HCT116 (cell line): Measurements from ENCODE around the gene CTXN2. TPM values are rescaled to one million over a fixed set of nuclear protein-coding genes. Genes with fewer than 3 reads are reported as not detected.

Source experiments
- ATAC-seq: fragments of 200-7000 bp; cut with Tn5 transposase; 2 replicates; pipeline ENCODE4 v1.9.1; 2020; ENCODE audit warnings: mild to moderate bottlenecking, moderate library complexity
- BruUV-seq: library from RNA; stranded (reverse); fragments of 400-500 nt; replicated peaks from 2 replicates; lab custom pipeline; 2021; lab: Mats Ljungman, UMichigan
- CTCF ChIA-PET: fragments of 300-600 bp; sonication (Branson Sonifier 250); formaldehyde crosslinking; loops from one replicate; lab custom pipeline; 2021; ENCODE audit warnings: antibody characterized with exemption; lab: Charles Lee
- POLR2A ChIA-PET: fragments of 300-600, 350-600 bp; sonication (Branson Sonifier 250); formaldehyde crosslinking; loops from one replicate; lab custom pipeline; 2021; ENCODE audit warnings: antibody characterized with exemption; lab: Charles Lee
- RAD21 ChIA-PET, 2 experiments: fragments of 300-600 bp; sonication (Branson Sonifier 250); formaldehyde crosslinking; loops; one replicate each; lab custom pipeline; 2023; ENCODE audit warnings: low total read pairs in 2 of 2; ENCODE audit not compliant: uncharacterized antibody in 2 of 2, unreplicated experiment in 2 of 2, low non-redundant PET in 1 of 2; lab: Charles Lee
- DNase-seq: peaks from one replicate; pipeline ENCODE4 v3.0.0-alpha.2; 2010; ENCODE audit warnings: low read depth, low spot score
- H2AFZ ChIP-seq: fragments of 200-600 bp; shearing (Covaris generic), sonication (generic); 2 replicates; pipeline ENCODE4 v1.6.1; 2017; ENCODE audit warnings: low read depth, mixed run types, mixed read lengths, antibody characterized with exemption, low read length; ENCODE audit not compliant: poor library complexity, severe bottlenecking
- H3K27ac ChIP-seq: 2 replicates; pipeline ENCODE4 v1.5.1; 2012; ENCODE audit warnings: low read depth, low read length
- H3K27me3 ChIP-seq: fragments of 200-600 bp; sonication (generic); 2 replicates; pipeline ENCODE4 v1.6.1; 2016; ENCODE audit warnings: mixed run types, low read length, mixed read lengths; ENCODE audit not compliant: insufficient read depth
- H3K36me3 ChIP-seq, 2 experiments: fragments of 200-500 bp in 1 of 2; fragments of 200-600 bp in 1 of 2; sonication (Bioruptor generic) in 1 of 2; sonication (generic) in 1 of 2; 2 replicates each; pipeline versions ENCODE4 v1.5.1 to v1.6.1; 2014 to 2016; ENCODE audit warnings: low read length in 2 of 2, inconsistent platforms in 1 of 2, mixed read lengths in 1 of 2, mixed run types in 1 of 2; ENCODE audit not compliant: insufficient read depth in 2 of 2, control insufficient read depth in 1 of 2
- H3K4me1 ChIP-seq, 2 experiments: fragments of 200-600 bp in 1 of 2; sonication (generic) in 1 of 2; 2 replicates each; pipeline versions ENCODE4 v1.5.1 to v1.6.1; 2012 to 2017; ENCODE audit warnings: low read length in 2 of 2, inconsistent platforms in 1 of 2, mild to moderate bottlenecking in 1 of 2, mixed read lengths in 1 of 2, mixed run types in 1 of 2, moderate library complexity in 1 of 2; ENCODE audit not compliant: insufficient read depth in 2 of 2, control insufficient read depth in 1 of 2
- H3K4me2 ChIP-seq: fragments of 200-600 bp; sonication (generic); 2 replicates; pipeline ENCODE4 v1.6.1; 2017; ENCODE audit warnings: mixed run types, low read length, mixed read lengths
- H3K4me3 ChIP-seq, 2 experiments: fragments of 200-600 bp in 1 of 2; sonication (generic) in 1 of 2; replicated peaks in 1 of 2; 2 replicates each; pipeline ENCODE4 v1.5.1; 2011 to 2016; ENCODE audit warnings: low read length in 2 of 2, control low read depth in 1 of 2, low read depth in 1 of 2, mild to moderate bottlenecking in 1 of 2, mixed read lengths in 1 of 2, mixed run types in 1 of 2
- H3K79me2 ChIP-seq: fragments of 200-600 bp; sonication (generic); 2 replicates; pipeline ENCODE4 v1.6.1; 2017; ENCODE audit warnings: mild to moderate bottlenecking, mixed run types, low read length, moderate library complexity, mixed read lengths; ENCODE audit not compliant: insufficient read depth
- H3K9ac ChIP-seq: fragments of 200-600 bp; sonication (generic); 2 replicates; pipeline ENCODE4 v1.6.1; 2016; ENCODE audit warnings: low read length, mixed read lengths
- H3K9me2 ChIP-seq: fragments of 200-600 bp; sonication (generic), shearing (Covaris generic); 2 replicates; pipeline ENCODE4 v1.6.1; 2017; ENCODE audit warnings: mixed run types, mild to moderate bottlenecking, moderate library complexity; ENCODE audit not compliant: insufficient read depth
- H3K9me3 ChIP-seq, 2 experiments: fragments of 200-500 bp in 1 of 2; fragments of 200-600 bp in 1 of 2; sonication (Bioruptor generic) in 1 of 2; sonication (generic) in 1 of 2; 2 replicates each; pipeline ENCODE4 v1.6.1; 2014 to 2017; ENCODE audit warnings: low read length in 2 of 2, mixed read lengths in 2 of 2, inconsistent platforms in 1 of 2, low read depth in 1 of 2, mild to moderate bottlenecking in 1 of 2, mixed run types in 1 of 2, moderate library complexity in 1 of 2; ENCODE audit not compliant: control insufficient read depth in 1 of 2, insufficient read depth in 1 of 2
- H4K20me1 ChIP-seq: fragments of 200-600 bp; sonication (generic), shearing (Covaris generic); 2 replicates; pipeline ENCODE4 v1.6.1; 2017; ENCODE audit warnings: mixed run types, mild to moderate bottlenecking, moderate library complexity; ENCODE audit not compliant: insufficient read depth
- ATF3 ChIP-seq: IDR thresholded peaks from 2 replicates; pipeline ENCODE4 v1.6.1; 2012
- CBX3 ChIP-seq: IDR thresholded peaks from 2 replicates; pipeline ENCODE4 v1.6.1; 2012; ENCODE audit warnings: low read depth
- CEBPB ChIP-seq: IDR thresholded peaks from 2 replicates; pipeline ENCODE4 v1.6.1; 2012; ENCODE audit warnings: low read depth
- EGR1 ChIP-seq: IDR thresholded peaks from 2 replicates; pipeline ENCODE4 v1.6.1; 2012; ENCODE audit warnings: low read depth
- EZH2 ChIP-seq: fragments of 200-600 bp; sonication (generic); IDR thresholded peaks from 2 replicates; pipeline ENCODE4 v1.6.1; 2017; ENCODE audit warnings: antibody characterized with exemption, mixed run types
- EZH2phosphoT487 ChIP-seq: fragments of 200-600 bp; IDR thresholded peaks from 2 replicates; pipeline ENCODE4 v1.6.1; 2018; ENCODE audit warnings: antibody characterized with exemption, borderline replicate concordance
- FOSL1 ChIP-seq: IDR thresholded peaks from 2 replicates; pipeline ENCODE4 v1.6.1; 2012; ENCODE audit warnings: low read depth
- MAX ChIP-seq: IDR thresholded peaks from 2 replicates; pipeline ENCODE4 v1.6.1; 2012
- POLR2A ChIP-seq: IDR thresholded peaks from 2 replicates; pipeline ENCODE4 v1.7.0; 2011; ENCODE audit warnings: borderline replicate concordance; ENCODE audit not compliant: insufficient read depth, insufficient read length; ENCODE audit errors: extremely low read depth
- POLR2AphosphoS5 ChIP-seq: IDR thresholded peaks from 2 replicates; pipeline ENCODE4 v1.6.1; 2011; ENCODE audit warnings: mild to moderate bottlenecking, low read depth, low read length, moderate library complexity
- RAD21 ChIP-seq: IDR thresholded peaks from 2 replicates; pipeline ENCODE4 v1.6.1; 2012; ENCODE audit warnings: low read depth, mild to moderate bottlenecking
- SIN3A ChIP-seq: IDR thresholded peaks from 2 replicates; pipeline ENCODE4 v1.6.1; 2012; ENCODE audit warnings: low read depth
- SP1 ChIP-seq: IDR thresholded peaks from 2 replicates; pipeline ENCODE4 v1.6.1; 2012; ENCODE audit warnings: low read depth
- TCF7L2 ChIP-seq: IDR thresholded peaks from 2 replicates; pipeline ENCODE4 v1.7.0; 2011; ENCODE audit warnings: borderline replicate concordance, inconsistent platforms; ENCODE audit not compliant: insufficient read depth, insufficient read length; ENCODE audit errors: extremely low read depth
- YY1 ChIP-seq: IDR thresholded peaks from 2 replicates; pipeline ENCODE4 v1.6.1; 2011; ENCODE audit warnings: low read length, low read depth, moderate library complexity, mild to moderate bottlenecking; ENCODE audit not compliant: insufficient replicate concordance; ENCODE audit errors: extremely low read depth
- ZFX ChIP-seq: fragments of 450-650 bp; IDR thresholded peaks from 2 replicates; pipeline ENCODE4 v1.6.1; 2017
- ZNF274 ChIP-seq: fragments of 200-500 bp; sonication (Bioruptor generic); IDR thresholded peaks from 2 replicates; pipeline ENCODE4 v1.6.1; 2014; ENCODE audit warnings: mild to moderate bottlenecking, low read depth, low read length, inconsistent platforms
- intact Hi-C: fragments of 100-400 bp; cut with micrococcal nuclease; formaldehyde crosslinking; loops from 2 replicates; pipeline ENCODE4 v1.10.0; 2022
- total RNA-seq: library from RNA; stranded (reverse); gene quantifications from one replicate; pipeline ENCODE4 v1.2.1, GENCODE V29; 2021; ENCODE audit not compliant: unreplicated experiment
- TF ChIP-seq, protein P1 (sequence below), 3 experiments: fragments of 200-600 bp in 1 of 3; sonication (generic) in 1 of 3; IDR thresholded peaks in 2 of 3; conservative IDR thresholded peaks in 1 of 3; 2 replicates each; pipeline ENCODE4 v1.5.1; 2012 to 2017; ENCODE audit warnings: low read depth in 2 of 3, low read length in 2 of 3, antibody characterized with exemption in 1 of 3, borderline replicate concordance in 1 of 3, control low read depth in 1 of 3, mild to moderate bottlenecking in 1 of 3, mixed read lengths in 1 of 3, mixed run types in 1 of 3, moderate library complexity in 1 of 3; ENCODE audit not compliant: insufficient read depth in 1 of 3
- TF ChIP-seq, protein P2 (sequence below): IDR thresholded peaks from 2 replicates; pipeline ENCODE4 v1.6.1; 2012; ENCODE audit warnings: low read depth

Gene CTXN2
- total RNA-seq, 1 experiment from 2014 or later: not detected

DNA sequence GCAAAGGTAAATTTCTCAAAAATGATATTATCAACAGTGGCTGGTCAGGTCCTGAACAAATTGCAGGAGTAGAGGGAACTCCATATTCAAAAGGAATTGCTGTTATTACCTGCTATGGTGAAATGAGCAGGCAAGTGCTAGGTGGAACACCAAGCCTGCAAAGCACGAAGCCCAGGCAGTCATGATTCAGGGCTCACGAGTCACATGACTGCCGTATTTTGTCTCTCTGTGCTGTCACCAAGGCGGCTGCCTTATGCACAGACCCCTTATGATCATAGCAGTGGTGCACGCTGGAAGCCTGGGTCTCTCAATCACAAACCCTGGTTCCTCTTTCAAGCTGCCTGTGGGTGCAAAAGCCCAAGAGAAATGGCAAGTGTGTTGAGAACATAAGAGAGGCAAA lies 39.0 kb downstream of the CTXN2 start:
- no peaks in the 10 kb centered on the region for H3K4me1 ChIP-seq
- BruUV-seq: no TSS peak
- H3K79me2 ChIP-seq: no peaks in the 10 kb centered on the region
- no peaks in the 10 kb centered on the region for H3K9me3 ChIP-seq
- no peak overlapping the region for H3K9ac ChIP-seq
- TF ChIP-seq CEBPB (no peak), SIN3A (no peak), EGR1 (no peak), ZNF274 (no peak), YY1 (no peak), CBX3 (no peak), EZH2phosphoT487 (no peak), POLR2A (no peak), FOSL1 (no peak), MAX (no peak), SP1 (no peak), POLR2AphosphoS5 (no peak), EZH2 (no peak), ATF3 (no peak)
- H3K36me3 ChIP-seq: no peaks in the 10 kb centered on the region
- H3K4me2 ChIP-seq: no peak overlapping the region
- H3K9me2 ChIP-seq: no peaks in the 10 kb centered on the region
- no peak for ATAC-seq
- H3K27ac ChIP-seq: no peak overlapping the region
- POLR2A ChIA-PET: no interaction called here
- H3K4me3 ChIP-seq: no peak overlapping the region
- H2AFZ ChIP-seq: no peak overlapping the region
- RAD21 ChIA-PET: no interaction called here
- peaks cover 12% of the 10 kb centered on the region for H3K27me3 ChIP-seq
- CTCF ChIA-PET: no interaction called here
- no peaks in the 10 kb centered on the region for H4K20me1 ChIP-seq
- intact Hi-C loops: no loop called here
- DNase-seq: no peak

DNA sequence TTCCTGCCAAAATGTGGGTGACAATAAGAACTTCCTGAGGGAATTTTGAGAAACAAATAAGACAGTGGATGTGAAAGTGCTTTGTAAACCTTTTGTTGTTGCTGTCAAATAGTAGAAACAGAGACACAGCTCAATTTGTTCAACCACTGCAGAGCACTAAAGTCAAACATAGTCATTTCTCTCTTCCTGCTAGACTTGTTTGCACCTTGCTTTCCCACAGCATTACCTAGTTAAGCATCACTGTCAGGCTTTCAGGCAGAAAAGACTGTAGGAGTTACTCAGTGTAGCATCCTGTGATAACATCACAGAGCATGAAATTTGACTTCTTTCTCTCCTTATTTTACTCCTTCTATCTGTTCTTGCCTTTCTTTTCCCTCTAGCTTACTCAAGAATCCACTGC lies 41.8 kb downstream of the CTXN2 start:
- CTCF ChIA-PET: no interaction called here
- POLR2A ChIA-PET: no interaction called here
- RAD21 ChIA-PET: no interaction called here
- no peak for TF ChIP-seq YY1
- no peak for TF ChIP-seq ZFX
- TF ChIP-seq, protein P1, sequence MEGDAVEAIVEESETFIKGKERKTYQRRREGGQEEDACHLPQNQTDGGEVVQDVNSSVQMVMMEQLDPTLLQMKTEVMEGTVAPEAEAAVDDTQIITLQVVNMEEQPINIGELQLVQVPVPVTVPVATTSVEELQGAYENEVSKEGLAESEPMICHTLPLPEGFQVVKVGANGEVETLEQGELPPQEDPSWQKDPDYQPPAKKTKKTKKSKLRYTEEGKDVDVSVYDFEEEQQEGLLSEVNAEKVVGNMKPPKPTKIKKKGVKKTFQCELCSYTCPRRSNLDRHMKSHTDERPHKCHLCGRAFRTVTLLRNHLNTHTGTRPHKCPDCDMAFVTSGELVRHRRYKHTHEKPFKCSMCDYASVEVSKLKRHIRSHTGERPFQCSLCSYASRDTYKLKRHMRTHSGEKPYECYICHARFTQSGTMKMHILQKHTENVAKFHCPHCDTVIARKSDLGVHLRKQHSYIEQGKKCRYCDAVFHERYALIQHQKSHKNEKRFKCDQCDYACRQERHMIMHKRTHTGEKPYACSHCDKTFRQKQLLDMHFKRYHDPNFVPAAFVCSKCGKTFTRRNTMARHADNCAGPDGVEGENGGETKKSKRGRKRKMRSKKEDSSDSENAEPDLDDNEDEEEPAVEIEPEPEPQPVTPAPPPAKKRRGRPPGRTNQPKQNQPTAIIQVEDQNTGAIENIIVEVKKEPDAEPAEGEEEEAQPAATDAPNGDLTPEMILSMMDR (IDR thresholded peaks at IDR 0.05 in 2 of 3, conservative IDR thresholded peaks at IDR 0.05 in 1 of 3; ENCODE audit: borderline replicate concordance in 1 of 3, insufficient read depth in 1 of 3, low read depth in 2 of 3, low read length in 2 of 3): no peak
- no peak for TF ChIP-seq TCF7L2
- TF ChIP-seq, protein P2, sequence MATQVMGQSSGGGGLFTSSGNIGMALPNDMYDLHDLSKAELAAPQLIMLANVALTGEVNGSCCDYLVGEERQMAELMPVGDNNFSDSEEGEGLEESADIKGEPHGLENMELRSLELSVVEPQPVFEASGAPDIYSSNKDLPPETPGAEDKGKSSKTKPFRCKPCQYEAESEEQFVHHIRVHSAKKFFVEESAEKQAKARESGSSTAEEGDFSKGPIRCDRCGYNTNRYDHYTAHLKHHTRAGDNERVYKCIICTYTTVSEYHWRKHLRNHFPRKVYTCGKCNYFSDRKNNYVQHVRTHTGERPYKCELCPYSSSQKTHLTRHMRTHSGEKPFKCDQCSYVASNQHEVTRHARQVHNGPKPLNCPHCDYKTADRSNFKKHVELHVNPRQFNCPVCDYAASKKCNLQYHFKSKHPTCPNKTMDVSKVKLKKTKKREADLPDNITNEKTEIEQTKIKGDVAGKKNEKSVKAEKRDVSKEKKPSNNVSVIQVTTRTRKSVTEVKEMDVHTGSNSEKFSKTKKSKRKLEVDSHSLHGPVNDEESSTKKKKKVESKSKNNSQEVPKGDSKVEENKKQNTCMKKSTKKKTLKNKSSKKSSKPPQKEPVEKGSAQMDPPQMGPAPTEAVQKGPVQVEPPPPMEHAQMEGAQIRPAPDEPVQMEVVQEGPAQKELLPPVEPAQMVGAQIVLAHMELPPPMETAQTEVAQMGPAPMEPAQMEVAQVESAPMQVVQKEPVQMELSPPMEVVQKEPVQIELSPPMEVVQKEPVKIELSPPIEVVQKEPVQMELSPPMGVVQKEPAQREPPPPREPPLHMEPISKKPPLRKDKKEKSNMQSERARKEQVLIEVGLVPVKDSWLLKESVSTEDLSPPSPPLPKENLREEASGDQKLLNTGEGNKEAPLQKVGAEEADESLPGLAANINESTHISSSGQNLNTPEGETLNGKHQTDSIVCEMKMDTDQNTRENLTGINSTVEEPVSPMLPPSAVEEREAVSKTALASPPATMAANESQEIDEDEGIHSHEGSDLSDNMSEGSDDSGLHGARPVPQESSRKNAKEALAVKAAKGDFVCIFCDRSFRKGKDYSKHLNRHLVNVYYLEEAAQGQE: no peak
- no peak for TF ChIP-seq RAD21

More for the DNA sequence above, 41.8 kb downstream of the CTXN2 start:
- Histone ChIP-seq H3K4me1 (no peaks in the 10 kb centered on the region), H3K4me2 (no peak overlapping the region), H3K27ac (no peak overlapping the region), H3K27me3 (peaks cover 15% of the 10 kb centered on the region; the same call in 1 of the 2 replicates), H3K9ac (no peak overlapping the region), H3K79me2 (no peaks in the 10 kb centered on the region), H4K20me1 (no peaks in the 10 kb centered on the region), H3K4me3 (no peak overlapping the region), H3K9me2 (no peaks in the 10 kb centered on the region), H3K9me3 (no peaks in the 10 kb centered on the region), H2AFZ (no peak overlapping the region), H3K36me3 (no peaks in the 10 kb centered on the region)
- intact Hi-C loops: no loop called here
- DNase-seq: no peak
- ATAC-seq: no peak
- BruUV-seq: no TSS peak
